8988T (cell line): ENCODE data around the gene FIP1L1.

Experiments
- DNase-seq: peaks from one replicate; pipeline ENCODE4 v3.0.0; 2011

The FIP1L1 gene

DNA sequence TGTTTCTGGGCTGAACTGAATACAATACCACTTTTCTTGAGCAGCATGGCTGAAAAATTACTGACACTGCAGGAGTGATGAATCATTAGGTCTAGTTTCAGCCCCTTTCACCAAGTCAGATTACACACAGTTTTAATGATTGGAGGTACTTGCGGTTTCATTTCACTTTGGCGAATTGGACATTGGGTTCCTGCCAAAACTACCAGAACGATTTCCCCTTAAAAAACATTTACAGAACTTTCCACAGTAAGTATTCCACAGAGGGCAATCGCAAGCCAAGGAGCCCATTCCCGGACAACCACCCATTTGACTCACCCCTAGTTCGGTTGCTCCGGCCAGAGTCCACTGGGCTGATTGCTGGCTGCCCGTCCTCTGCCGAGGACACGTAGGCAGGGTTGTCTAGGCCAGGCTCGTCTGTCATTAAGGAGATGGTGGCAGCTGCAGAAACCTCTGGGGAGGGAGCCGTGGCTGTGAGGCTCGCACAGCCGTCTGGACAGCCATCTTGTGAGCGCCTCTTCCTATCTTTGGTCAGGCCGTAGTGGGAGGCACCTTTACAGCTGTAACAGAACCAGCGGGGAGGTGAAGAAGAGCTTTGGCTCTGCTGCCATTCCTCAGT is 130.3 kb downstream of the FIP1L1 start:
- DNase-seq, result no peak

DNA sequence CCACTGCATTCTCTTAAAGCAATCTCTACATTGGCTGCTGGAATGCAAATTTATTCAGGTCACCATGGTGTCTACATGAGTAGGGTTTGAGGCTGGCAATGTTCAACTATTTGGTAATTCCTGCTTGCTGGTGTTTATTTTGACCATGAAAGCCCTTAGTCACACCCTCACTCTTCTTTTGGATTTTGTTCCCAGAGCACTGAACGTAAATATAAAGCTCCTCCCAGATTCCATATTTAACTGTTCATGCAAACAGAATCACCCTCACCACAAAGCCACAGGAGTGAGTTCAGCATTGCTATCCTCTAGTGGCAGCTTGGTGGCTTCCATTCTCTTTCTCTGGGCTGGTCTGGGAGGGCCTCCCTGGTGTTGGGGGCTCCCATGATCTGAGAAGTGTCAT is 131.0 kb downstream of the FIP1L1 start:
- no peak for DNase-seq

DNA sequence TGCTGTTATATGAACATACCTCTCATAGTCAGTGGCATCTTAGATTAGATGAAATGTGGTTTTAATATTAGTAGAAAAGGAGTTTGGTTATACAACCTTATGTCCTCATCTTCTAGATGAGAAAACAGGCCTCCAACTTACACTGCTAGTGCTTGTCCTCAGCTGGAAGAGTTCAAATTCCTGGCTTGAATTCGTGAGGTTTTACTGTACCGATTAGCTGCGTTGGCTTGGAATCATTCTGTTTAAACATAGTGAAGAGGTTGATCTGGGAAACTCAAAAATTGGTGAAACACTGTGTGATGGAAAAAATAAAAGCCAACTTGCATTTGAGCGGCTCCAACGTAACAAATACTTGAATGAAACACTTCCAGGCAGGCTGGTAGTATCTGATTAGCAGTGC is 132.9 kb downstream of the FIP1L1 start:
- no peak for DNase-seq
